ENCODE results near the gene AHNAK2. TPM values are rescaled to one million over a fixed set of nuclear protein-coding genes. Genes with fewer than 3 reads are reported as not detected.
A peak's percentile ranks its signal among the peaks of the same experiment; 100 is the strongest.

Gene AHNAK2
- total and polyA plus RNA-seq, 2 of the 13 experiments (the other 11 are each of a cell fraction or from before 2014, with no cell fraction given) = 0.11 to 0.18 TPM

GRCh38 chr14:104984056-104984894 lies 6.1 kb upstream of the AHNAK2 start (continued):
- no peak for TF ChIP-seq LBX2 (CRISPR knock-in tag; IDR thresholded peaks at IDR 0.05; ENCODE audit: borderline replicate concordance)
- TF ChIP-seq KDM1A (CRISPR knock-in tag; IDR thresholded peaks at IDR 0.05) = no peak
- TF ChIP-seq SP2 (CRISPR knock-in tag; IDR thresholded peaks at IDR 0.05) = no peak
- TF ChIP-seq ZSCAN25 (CRISPR knock-in tag; IDR thresholded peaks at IDR 0.05) = no peak
- TF ChIP-seq XBP1 (CRISPR knock-in tag; IDR thresholded peaks at IDR 0.05) = no peak

GRCh38 chr14:104983231-104983721 lies 5.1 kb upstream of the AHNAK2 start:
- H3K4me3 ChIP-seq (replicated peaks in 1 of 3; ENCODE audit: insufficient read depth in 1 of 3, low read depth in 2 of 3, low read length in 3 of 3) = no peak overlapping the region
- POLR2A ChIA-PET = interaction anchor here (3.0 kb wide), 1 partner anchor 39 kb away, joined by 18 read pairs; the partner anchor contains the start of gene CDCA4
- in situ Hi-C loops (cut with HindIII; ENCODE audit: extremely low pct_ligation_motif_present, low pct_unique_long_range_greater_than_20kb) = no loop called here
- no peaks in the 10 kb centered on the region for H3K79me2 ChIP-seq (ENCODE audit: insufficient read depth, low read length)
- H3K27me3 ChIP-seq (ENCODE audit: control insufficient read depth in 1 of 2, insufficient read depth in 2 of 2, low read length in 2 of 2) = peaks cover 15 to 61% of the 10 kb centered on the region in 2 experiments; a peak in 4 of 5 replicates
- no peak overlapping the region for H3K9ac ChIP-seq (ENCODE audit: insufficient read depth, low read depth, low read length)
- no peak overlapping the region for H3K4me2 ChIP-seq (ENCODE audit: low read depth, low read length)
- peaks cover 53% of the 10 kb centered on the region for H3K4me1 ChIP-seq (ENCODE audit: insufficient read depth, low read length)
- intact Hi-C loops (cut with micrococcal nuclease; ENCODE audit: unreplicated experiment) = no loop called here
- no TSS peak for BruUV-seq (replicated peaks)
- 48% methylated on average over 3 of the region's 12 CpGs for WGBS (ENCODE audit: low lambda C conversion rate)
- no peaks in the 10 kb centered on the region for H4K20me1 ChIP-seq (ENCODE audit: insufficient read depth, low read length)
- DNase-seq (ENCODE audit: low spot score) (no peak), ATAC-seq (no peak), FAIRE-seq (no peak)
- no peak overlapping the region for H2AFZ ChIP-seq (ENCODE audit: low read length)
- H3K27ac ChIP-seq (ENCODE audit: extremely low read length, insufficient read depth, low read length) = no peak overlapping the region
- TF ChIP-seq EZH2 (conservative IDR thresholded peaks at IDR 0.05; ENCODE audit: low read depth, low read length) (peak; percentile 54; the same call in 1 of the 2 replicates), NRL (CRISPR knock-in tag; IDR thresholded peaks at IDR 0.05; ENCODE audit: borderline replicate concordance) (no peak), XRCC5 (optimal IDR thresholded peaks at IDR 0.05; ENCODE audit: low read length) (no peak), NFKB2 (CRISPR knock-in tag; IDR thresholded peaks at IDR 0.05; ENCODE audit: borderline replicate concordance) (no peak), CSRNP2 (CRISPR knock-in tag; conservative IDR thresholded peaks at IDR 0.05; ENCODE audit: low read depth) (no peak), SIN3B (IDR thresholded peaks at IDR 0.05; ENCODE audit: low read length) (no peak), ZNF12 (CRISPR knock-in tag; IDR thresholded peaks at IDR 0.05) (peak; percentile 66), ZNF335 (CRISPR knock-in tag; IDR thresholded peaks at IDR 0.05) (no peak), CREB3 (CRISPR knock-in tag; IDR thresholded peaks at IDR 0.05) (no peak)
- TF ChIP-seq, protein P1, sequence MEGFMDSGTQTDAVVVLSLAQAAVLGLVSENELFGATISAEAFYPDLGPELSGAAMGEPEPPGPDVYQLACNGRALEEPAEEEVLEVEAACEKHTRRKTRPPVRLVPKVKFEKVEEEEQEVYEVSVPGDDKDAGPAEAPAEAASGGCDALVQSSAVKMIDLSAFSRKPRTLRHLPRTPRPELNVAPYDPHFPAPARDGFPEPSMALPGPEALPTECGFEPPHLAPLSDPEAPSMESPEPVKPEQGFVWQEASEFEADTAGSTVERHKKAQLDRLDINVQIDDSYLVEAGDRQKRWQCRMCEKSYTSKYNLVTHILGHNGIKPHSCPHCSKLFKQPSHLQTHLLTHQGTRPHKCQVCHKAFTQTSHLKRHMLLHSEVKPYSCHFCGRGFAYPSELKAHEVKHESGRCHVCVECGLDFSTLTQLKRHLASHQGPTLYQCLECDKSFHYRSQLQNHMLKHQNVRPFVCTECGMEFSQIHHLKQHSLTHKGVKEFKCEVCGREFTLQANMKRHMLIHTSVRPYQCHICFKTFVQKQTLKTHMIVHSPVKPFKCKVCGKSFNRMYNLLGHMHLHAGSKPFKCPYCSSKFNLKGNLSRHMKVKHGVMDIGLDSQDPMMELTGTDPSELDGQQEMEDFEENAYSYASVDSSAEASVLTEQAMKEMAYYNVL (CRISPR knock-in tag; IDR thresholded peaks at IDR 0.05; ENCODE audit: borderline replicate concordance) = no peak
- CTCF ChIA-PET (ENCODE audit: low intra/inter-chr PET ratio, low total read pairs) = no interaction called here
- H3K9me3 ChIP-seq (ENCODE audit: low read length) = no peaks in the 10 kb centered on the region
- H3K36me3 ChIP-seq (replicated peaks in 1 of 2; ENCODE audit: control insufficient read depth in 1 of 2, insufficient read depth in 2 of 2, low read length in 2 of 2) = no peaks in the 10 kb centered on the region
